Heart left ventricle (tissue), 16 donors: ENCODE measurements around the gene ENAH. TPM values are rescaled to one million over a fixed set of nuclear protein-coding genes. Genes with fewer than 3 reads are reported as not detected.

Experiments used
- ATAC-seq, 4 donors: fragments of 200-7000 bp; cut with Tn5 transposase; one replicate each; pipeline ENCODE4 v1.9.1; 2020 to 2022; ENCODE audit warnings: moderate library complexity in 4 of 4, mild to moderate bottlenecking in 3 of 4, moderate number of reproducible peaks in 1 of 4
- DNase-seq, 5 donors: peaks; one replicate each; pipeline ENCODE4 v3.0.0-alpha.2; 2020
- H3K27ac ChIP-seq, 12 donors: fragments of 200-600 bp; sonication (generic) in 4 of 12; one replicate each; pipeline versions ENCODE4 v1.5.0 to v1.8.0; 2016 to 2022; ENCODE audit warnings: mild to moderate bottlenecking in 2 of 12
- H3K27me3 ChIP-seq, 9 donors: fragments of 200-600 bp; sonication (generic) in 2 of 9; one replicate each; pipeline versions ENCODE4 v1.5.1 to v1.8.0; 2016 to 2022; ENCODE audit warnings: mild to moderate bottlenecking in 3 of 9
- H3K36me3 ChIP-seq, 9 donors: fragments of 200-600 bp; sonication (generic) in 2 of 9; one replicate each; pipeline versions ENCODE4 v1.5.0 to v1.8.0; 2018 to 2022; ENCODE audit warnings: mild to moderate bottlenecking in 2 of 9
- H3K4me1 ChIP-seq, 12 donors: fragments of 200-600 bp; sonication (generic) in 4 of 12; one replicate each; pipeline versions ENCODE4 v1.5.0 to v1.8.0; 2016 to 2022; ENCODE audit warnings: mild to moderate bottlenecking in 3 of 12
- H3K4me3 ChIP-seq, 12 donors: fragments of 200-600 bp; sonication (generic) in 4 of 12; one replicate each; pipeline versions ENCODE4 v1.5.0 to v1.8.0; 2017 to 2022; ENCODE audit warnings: mild to moderate bottlenecking in 9 of 12, moderate library complexity in 4 of 12
- H3K9me3 ChIP-seq, 12 donors: fragments of 200-600 bp; sonication (generic) in 4 of 12; one replicate each; pipeline versions ENCODE4 v1.5.0 to v1.8.0; 2016 to 2022; ENCODE audit warnings: mild to moderate bottlenecking in 1 of 12
- CTCF ChIP-seq, 12 donors: fragments of 200-600 bp; sonication (generic) in 4 of 12; IDR thresholded peaks; one replicate each; pipeline versions ENCODE4 v1.5.0 to v1.8.0; 2018 to 2022; ENCODE audit warnings: antibody characterized with exemption in 12 of 12, mild to moderate bottlenecking in 5 of 12
- POLR2A ChIP-seq, 2 donors: fragments of 450-650 bp; IDR thresholded peaks; one replicate each; pipeline ENCODE4 v1.6.1; 2017; ENCODE audit warnings: antibody characterized with exemption in 2 of 2, mild to moderate bottlenecking in 2 of 2, moderate library complexity in 2 of 2
- WGBS, 4 donors: extraction: QIAGEN DNeasy Blood & Tissue Kit in 2 of 4; methylation state at CpG; one replicate each; pipeline versions ENCODE4 v1.1.5 to v1.1.7; 2013 to 2018; 5-methylcytosine and 5-hydroxymethylcytosine counted together
- intact Hi-C, 10 donors: fragments of 100-400 bp; cut with DNase I; formaldehyde crosslinking; loops; one replicate each; pipeline versions ENCODE4 v1.11.1 to v1.14.2; 2022
- polyA plus RNA-seq, 2 donors: library from polyadenylated mRNA; stranded (reverse); fragments of 200-250 nt; gene quantifications; one replicate each; pipeline ENCODE4 v1.2.3, GENCODE V29; 2013
- total RNA-seq, 9 donors: library from RNA; depleted of rRNA in 2 of 9; stranded (reverse); fragments of >200 nt in 2 of 9; fragmentation: NEBNext Ultra II Directional in 3 of 9; extraction: Animal tissue kit (Norgen Biotek cat#: 25700) in 3 of 9; gene quantifications; one replicate each; pipeline versions ENCODE4 v1.1.0 to v1.2.4, GENCODE V29; 2016 to 2023
- donor health status: ischemic (EF 13 %, LVEDD 7.1; RV severe dilation, severe dysfunction).
- donor health status: healthy with polysubstance abuse.
- donor health status: DM: no; HTN: yes; CAD: no.
- donor health status: DM: no; HTN: no; CAD: no.
- donor health status: ischemic (EF 25% LVEDD 6.9; RV normal size, moderate dysfunction).
- donor health status: ischemic (EF 25% LVEDD 5.7; RV mildly dilated, moderate dysfunction).
- donor health status: healthy.
- donor health status: DM: yes; HTN: yes; CAD: no.
- donor health status: ischemic (EF 35%, LVEDD 5.7; RV mildly dilated, moderate dysfunction).
- donor health status: nonischemic (EF 11% LVEDD 7.7; RV severe dilation, severe dysfunction).
- donor health status: DM: yes; HTN: yes; CAD: no.
- donor health status: PGD.
- donor health status: ischemic (EF 29% LVEDD 5.4; RV normal size, mild dysfunction).
- donor health status: nonischemic (EF 23%, LVEDD 6.1; RV moderate dilation, normal function).

The ENAH gene
- total and polyA plus RNA-seq, 11 donors = 17.0 to 183 (median 86.1) TPM

DNA sequence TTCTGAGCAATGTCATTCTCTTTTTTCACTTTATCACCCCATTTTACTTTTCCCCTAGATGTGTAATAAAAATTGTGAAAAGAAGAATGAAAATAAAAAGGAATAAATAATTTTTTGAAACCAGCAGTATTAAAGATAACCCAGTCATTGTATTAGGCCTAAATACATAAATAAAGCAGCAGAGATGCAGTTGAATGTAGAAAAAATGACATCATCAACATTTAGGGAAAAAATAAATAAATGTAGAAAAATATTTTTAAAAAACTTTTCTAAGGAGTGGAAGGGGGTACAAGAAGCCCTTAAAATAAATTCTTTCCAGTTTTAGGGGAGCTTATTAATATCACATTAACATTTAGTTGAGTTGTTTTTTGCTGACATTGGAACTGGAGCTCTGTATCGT lies 15.3 kb upstream of the ENAH start:
- intact Hi-C loops = no loop called here
- TF ChIP-seq CTCF (IDR thresholded peaks at IDR 0.05) = no peak
- no peak for TF ChIP-seq POLR2A (IDR thresholded peaks at IDR 0.05)
- H3K4me1 ChIP-seq = peaks cover 0 to 11% (median 0%) of the 10 kb centered on the region in 12 donors
- WGBS, 4 donors = 88 to 97% (median 92%) methylated on average over 1 of the region's 1 CpG
- no peaks in the 10 kb centered on the region for H3K36me3 ChIP-seq
- no peaks in the 10 kb centered on the region for H3K9me3 ChIP-seq
- H3K27me3 ChIP-seq = no peaks in the 10 kb centered on the region
- no peak overlapping the region for H3K4me3 ChIP-seq
- DNase-seq (no peak), ATAC-seq (no peak)
- H3K27ac ChIP-seq = no peak overlapping the region

DNA sequence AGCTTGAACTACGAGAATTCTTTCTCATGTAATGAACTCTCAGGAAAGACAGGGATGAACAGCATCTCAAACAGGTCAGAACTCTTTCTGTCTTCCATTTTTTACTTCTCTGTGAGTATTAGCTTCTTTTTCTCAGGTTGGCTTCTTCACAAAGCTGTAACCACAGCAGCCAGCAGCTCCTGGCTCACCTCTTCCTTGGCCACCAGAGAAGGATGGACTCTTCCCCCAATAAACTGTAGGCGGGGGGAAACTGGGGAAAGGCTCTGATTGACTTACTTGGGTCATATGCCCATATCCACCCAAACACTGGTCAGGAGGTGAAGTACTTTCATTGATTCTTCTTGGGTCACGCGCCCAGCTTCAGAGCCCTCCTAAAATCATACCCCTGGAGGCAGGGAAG lies 14.4 kb upstream of the ENAH start:
- no peaks in the 10 kb centered on the region for H3K9me3 ChIP-seq
- no peaks in the 10 kb centered on the region for H3K36me3 ChIP-seq
- ATAC-seq (no peak), DNase-seq (no peak)
- H3K4me1 ChIP-seq = peaks cover 0 to 11% (median under 1%) of the 10 kb centered on the region in 12 donors
- no peak for TF ChIP-seq POLR2A (IDR thresholded peaks at IDR 0.05)
- TF ChIP-seq CTCF (IDR thresholded peaks at IDR 0.05) = no peak
- 75 to 98% (median 96%) methylated on average over 4 of the region's 4 CpGs for WGBS, 4 donors
- intact Hi-C loops = no loop called here
- H3K27ac ChIP-seq = no peak overlapping the region
- H3K4me3 ChIP-seq = no peak overlapping the region
- H3K27me3 ChIP-seq = no peaks in the 10 kb centered on the region

DNA sequence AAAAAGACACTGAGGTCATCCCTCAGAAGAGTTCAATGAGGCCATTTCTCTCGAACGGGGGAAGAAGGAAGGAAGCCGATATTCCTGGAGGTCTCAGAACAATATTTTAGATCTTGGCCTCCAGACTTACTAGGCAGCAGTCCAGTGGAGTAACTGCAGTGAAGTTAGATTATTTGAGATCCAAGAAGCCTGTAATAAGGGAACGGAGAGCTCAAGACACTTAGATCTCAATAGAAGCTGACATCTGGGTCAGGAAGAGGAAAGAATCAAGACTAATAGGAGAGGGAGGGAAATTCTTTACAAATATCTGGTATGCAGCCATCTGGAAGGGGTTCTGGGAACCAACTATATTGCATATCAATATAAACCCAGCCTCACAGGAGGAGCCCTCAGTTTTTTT lies 13.6 kb upstream of the ENAH start:
- TF ChIP-seq POLR2A (IDR thresholded peaks at IDR 0.05) = no peak
- Histone ChIP-seq H3K4me1 (peaks cover 0 to 15% (median 4%) of the 10 kb centered on the region in 12 donors), H3K36me3 (no peaks in the 10 kb centered on the region), H3K4me3 (no peak overlapping the region), H3K27me3 (no peaks in the 10 kb centered on the region), H3K27ac (no peak overlapping the region), H3K9me3 (no peaks in the 10 kb centered on the region)
- WGBS, 4 donors = 45 to 56% (median 49%) methylated on average over 4 of the region's 4 CpGs
- peak in 1 of 4 donors; percentile 7 for ATAC-seq
- intact Hi-C loops = no loop called here
- DNase-seq = no peak

- Histone ChIP-seq H3K27ac (no peak overlapping the region), H3K36me3 (no peaks in the 10 kb centered on the region), H3K4me1 (peaks cover 0 to 24% (median 9%) of the 10 kb centered on the region in 12 donors), H3K27me3 (no peaks in the 10 kb centered on the region), H3K4me3 (no peak overlapping the region), H3K9me3 (no peaks in the 10 kb centered on the region)
- no peak for DNase-seq
- WGBS, 4 donors = 69 to 100% (median 85%) methylated on average over 2 of the region's 2 CpGs
- intact Hi-C loops = no loop called here
- ATAC-seq = no peak
- TF ChIP-seq CTCF (IDR thresholded peaks at IDR 0.05) (no peak), POLR2A (IDR thresholded peaks at IDR 0.05) (no peak)
Measured at GRCh38 chr1:225664762-225665161, 11.8 kb upstream of the ENAH start.

GRCh38 chr1:225662155-225662554 lies 9.2 kb upstream of the ENAH start:
- no peaks in the 10 kb centered on the region for H3K27me3 ChIP-seq
- H3K36me3 ChIP-seq = no peaks in the 10 kb centered on the region
- peaks cover 0 to 30% (median 9%) of the 10 kb centered on the region in 12 donors for H3K4me1 ChIP-seq
- H3K4me3 ChIP-seq = no peak overlapping the region
- ATAC-seq (no peak), DNase-seq (no peak)
- intact Hi-C loops = no loop called here
- H3K27ac ChIP-seq = peak overlapping the region in 4 of 12 donors; percentile 18 to 58 (median 36)
- no peak for TF ChIP-seq CTCF (IDR thresholded peaks at IDR 0.05)
- no peak for TF ChIP-seq POLR2A (IDR thresholded peaks at IDR 0.05)
- H3K9me3 ChIP-seq = no peaks in the 10 kb centered on the region
- WGBS, 4 donors = 50 to 56% (median 55%) methylated on average over 2 of the region's 2 CpGs
